PC-9 (cell line): ENCODE measurements around the gene SH3D21. TPM values are rescaled to one million over a fixed set of nuclear protein-coding genes. Genes with fewer than 3 reads are reported as not detected.

Experiments used
- BruUV-seq: library from RNA; stranded (reverse); fragments of 400-500 nt; replicated peaks from 2 replicates; lab custom pipeline; 2021; lab: Mats Ljungman, UMichigan
- CTCF ChIA-PET: fragments of 300-600 bp; sonication (Branson Sonifier 250); formaldehyde crosslinking; loops from one replicate; lab custom pipeline; 2022; ENCODE audit warnings: antibody characterized with exemption; lab: Charles Lee
- POLR2A ChIA-PET: fragments of 300-600 bp; sonication (Branson Sonifier 250); formaldehyde crosslinking; loops from one replicate; lab custom pipeline; 2022; ENCODE audit warnings: antibody characterized with exemption; ENCODE audit not compliant: unreplicated experiment; lab: Charles Lee
- DNase-seq, 2 experiments: peaks; one replicate each; pipeline versions ENCODE4 v3.0.0 to v3.0.0-alpha.2; 2015 to 2022; ENCODE audit warnings: mixed read lengths in 1 of 2
- H2AFZ ChIP-seq: fragments of 200-600 bp; sonication (generic); 2 replicates; pipeline ENCODE4 v1.8.1; 2017; ENCODE audit warnings: antibody characterized with exemption
- H3F3A ChIP-seq: fragments of 200-600 bp; sonication (generic); 2 replicates; pipeline ENCODE4 v1.8.1; 2017; ENCODE audit warnings: antibody characterized with exemption, mild to moderate bottlenecking, low read depth; ENCODE audit not compliant: insufficient read depth
- H3K27ac ChIP-seq: fragments of 200-600 bp; sonication (generic); 2 replicates; pipeline ENCODE4 v1.6.1; 2016; ENCODE audit warnings: mixed run types
- H3K27me3 ChIP-seq: fragments of 200-600 bp; sonication (generic); 2 replicates; pipeline ENCODE4 v1.6.1; 2016; ENCODE audit warnings: low read depth, mixed run types; ENCODE audit not compliant: insufficient read depth
- H3K36me3 ChIP-seq: fragments of 200-600 bp; sonication (generic); 2 replicates; pipeline ENCODE4 v1.6.1; 2016; ENCODE audit warnings: low read depth, mixed run types
- H3K4me1 ChIP-seq: fragments of 200-600 bp; sonication (generic); replicated peaks from 2 replicates; pipeline ENCODE4 v1.6.1; 2016; ENCODE audit warnings: mixed run types; ENCODE audit not compliant: insufficient read depth
- H3K4me2 ChIP-seq: fragments of 200-600 bp; sonication (generic); 2 replicates; pipeline ENCODE4 v1.6.1; 2017; ENCODE audit warnings: mixed run types
- H3K4me3 ChIP-seq: fragments of 200-600 bp; sonication (generic); 2 replicates; pipeline ENCODE4 v1.6.1; 2016; ENCODE audit warnings: mixed run types
- H3K79me2 ChIP-seq: fragments of 200-600 bp; sonication (generic); 2 replicates; pipeline ENCODE4 v1.6.1; 2017; ENCODE audit warnings: low read depth, mixed run types
- H3K9me2 ChIP-seq: fragments of 200-600 bp; sonication (generic); 2 replicates; pipeline ENCODE4 v1.8.1; 2017; ENCODE audit warnings: mild to moderate bottlenecking; ENCODE audit not compliant: insufficient read depth
- H3K9me3 ChIP-seq: fragments of 200-600 bp; sonication (generic); 2 replicates; pipeline ENCODE4 v1.8.1; 2016; ENCODE audit warnings: low read depth; ENCODE audit not compliant: insufficient read depth
- H4K20me1 ChIP-seq: fragments of 200-600 bp; sonication (generic); 2 replicates; pipeline ENCODE4 v1.8.1; 2017; ENCODE audit not compliant: insufficient read depth
- CTCF ChIP-seq: fragments of 200-600 bp; sonication (generic); conservative IDR thresholded peaks from 2 replicates; pipeline ENCODE4 v1.6.1; 2017; ENCODE audit warnings: mixed run types, antibody characterized with exemption, mild to moderate bottlenecking, moderate library complexity
- EZH2 ChIP-seq: fragments of 200-600 bp; sonication (generic); IDR thresholded peaks from 2 replicates; pipeline ENCODE4 v1.8.0; 2017; ENCODE audit warnings: antibody characterized with exemption, low read depth
- intact Hi-C: fragments of 100-400 bp; cut with micrococcal nuclease; formaldehyde crosslinking; loops from one replicate; pipeline ENCODE4 v1.10.0; 2022; ENCODE audit not compliant: unreplicated experiment
- total RNA-seq: library from RNA; stranded (reverse); gene quantifications from 2 replicates; pipeline ENCODE4 v1.2.3, GENCODE V29; 2021

The SH3D21 gene
- total RNA-seq, 1 experiment from 2014 or later: 18.3 TPM

GRCh38 chr1:36339615-36340014, 33.4 kb downstream of the SH3D21 start:
- Histone ChIP-seq H3K9me2 (no peaks in the 10 kb centered on the region), H3K9me3 (no peaks in the 10 kb centered on the region), H3K4me2 (no peak overlapping the region), H3K4me3 (no peak overlapping the region), H3K27ac (no peak overlapping the region), H2AFZ (no peak overlapping the region), H3K36me3 (peaks cover 5% of the 10 kb centered on the region; the same call in 1 of the 2 replicates), H4K20me1 (no peaks in the 10 kb centered on the region), H3F3A (peaks cover 17% of the 10 kb centered on the region), H3K79me2 (no peaks in the 10 kb centered on the region), H3K4me1 (peaks cover 17% of the 10 kb centered on the region), H3K27me3 (no peaks in the 10 kb centered on the region)
- POLR2A ChIA-PET: no interaction called here
- no peak for DNase-seq
- CTCF ChIA-PET: no interaction called here
- intact Hi-C loops: loop anchor here (5.0 kb wide), 2 partner anchors 213 to 838 kb away; no protein-coding TSS in a partner anchor
- BruUV-seq: no TSS peak
- TF ChIP-seq EZH2: no peak
- TF ChIP-seq CTCF: no peak

- CTCF ChIA-PET: interaction anchor here (0.5 to 2.3 kb wide), 14 partner anchors 10 to 1466 kb away, joined by 3 to 21 read pairs (median 6); partner anchors contain the start of genes SH3D21, TRAPPC3 and YRDC
- H3K27ac ChIP-seq: peak overlapping the region; percentile 75; the same call in 1 of the 2 replicates
- H3F3A ChIP-seq: peaks cover 31% of the 10 kb centered on the region
- H3K9me2 ChIP-seq: no peaks in the 10 kb centered on the region
- no TSS peak for BruUV-seq
- H2AFZ ChIP-seq: no peak overlapping the region
- no peak overlapping the region for H3K4me3 ChIP-seq
- POLR2A ChIA-PET: no interaction called here
- intact Hi-C loops: loop anchor here (1.0 to 5.0 kb wide), 7 partner anchors 28 to 836 kb away; partner anchors contain the start of genes LSM10 and OSCP1
- H3K27me3 ChIP-seq: no peaks in the 10 kb centered on the region
- H3K36me3 ChIP-seq: peaks cover 5% of the 10 kb centered on the region; the same call in 1 of the 2 replicates
- no peak for TF ChIP-seq CTCF
- TF ChIP-seq EZH2: no peak
- DNase-seq: no peak
- peaks cover 20% of the 10 kb centered on the region for H3K4me1 ChIP-seq
- H4K20me1 ChIP-seq: no peaks in the 10 kb centered on the region
- H3K9me3 ChIP-seq: no peaks in the 10 kb centered on the region
- H3K79me2 ChIP-seq: no peaks in the 10 kb centered on the region
- H3K4me2 ChIP-seq: no peak overlapping the region
Observed at GRCh38 chr1:36341626-36342320, 35.6 kb downstream of the SH3D21 start.

- no peak overlapping the region for H2AFZ ChIP-seq
Observed at GRCh38 chr1:36342426-36343185, 36.4 kb downstream of the SH3D21 start.

More at GRCh38 chr1:36342426-36343185, 36.4 kb downstream of the SH3D21 start:
- H4K20me1 ChIP-seq: no peaks in the 10 kb centered on the region
- BruUV-seq: no TSS peak
- peaks cover 31% of the 10 kb centered on the region for H3F3A ChIP-seq
- peaks cover 20% of the 10 kb centered on the region for H3K4me1 ChIP-seq
- no peak for TF ChIP-seq EZH2
- peak; percentile 88 for TF ChIP-seq CTCF
- H3K79me2 ChIP-seq: no peaks in the 10 kb centered on the region
- intact Hi-C loops: loop anchor here (1.0 to 5.0 kb wide), 7 partner anchors 27 to 835 kb away; partner anchors contain the start of genes LSM10 and OSCP1
- peak overlapping the region; percentile 75 for H3K27ac ChIP-seq
- CTCF ChIA-PET: interaction anchor here (0.5 to 2.3 kb wide), 25 partner anchors 9 to 1607 kb away, joined by 3 to 21 read pairs (median 4); partner anchors contain the start of genes MRPS15, SH3D21 and TRAPPC3
- DNase-seq: peak; percentile 88 to 89
- H3K4me2 ChIP-seq: peak overlapping the region; percentile 41
- H3K4me3 ChIP-seq: no peak overlapping the region
- H3K27me3 ChIP-seq: no peaks in the 10 kb centered on the region
- no peaks in the 10 kb centered on the region for H3K9me3 ChIP-seq
- H3K9me2 ChIP-seq: no peaks in the 10 kb centered on the region
- H3K36me3 ChIP-seq: peaks cover 5% of the 10 kb centered on the region; the same call in 1 of the 2 replicates
- POLR2A ChIA-PET: interaction anchor here (0.5 to 0.6 kb wide), 2 partner anchors 121 to 1131 kb away, joined by 3 to 4 read pairs; partner anchors contain the start of gene MRPS15
